Liver (tissue), 9 donors: Measurements from ENCODE around the gene GPX5. TPM values are rescaled to one million over a fixed set of nuclear protein-coding genes. Genes with fewer than 3 reads are reported as not detected.

ENCODE experiments used
- DNase-seq: peaks from one replicate; pipeline ENCODE4 v3.0.0-alpha.2; 2017; ENCODE audit warnings: low spot score
- H3K27ac ChIP-seq, 2 donors: one replicate each; pipeline ENCODE4 v1.7.0; 2013; ENCODE audit warnings: inconsistent platforms in 2 of 2, low read length in 2 of 2, control low read depth in 1 of 2, low read depth in 1 of 2, mild to moderate bottlenecking in 1 of 2
- H3K27me3 ChIP-seq, 4 donors: one replicate each; pipeline versions ENCODE4 v1.6.1 to v1.7.0; 2013; ENCODE audit warnings: low read length in 3 of 4, inconsistent platforms in 1 of 4, mild to moderate bottlenecking in 1 of 4, moderate library complexity in 1 of 4; ENCODE audit not compliant: control insufficient read depth in 4 of 4, insufficient read depth in 4 of 4
- H3K36me3 ChIP-seq, 4 donors: one replicate each; pipeline versions ENCODE4 v1.6.1 to v1.7.0; 2013; ENCODE audit warnings: low read length in 3 of 4, mild to moderate bottlenecking in 3 of 4, low read depth in 1 of 4, moderate library complexity in 1 of 4; ENCODE audit not compliant: control insufficient read depth in 4 of 4, insufficient read depth in 3 of 4
- H3K4me1 ChIP-seq, 4 donors: one replicate each; pipeline versions ENCODE4 v1.6.1 to v1.7.0; 2013; ENCODE audit warnings: low read length in 3 of 4, mild to moderate bottlenecking in 3 of 4, moderate library complexity in 1 of 4; ENCODE audit not compliant: control insufficient read depth in 4 of 4, insufficient read depth in 4 of 4
- H3K4me3 ChIP-seq, 3 donors: one replicate each; pipeline versions ENCODE4 v1.6.1 to v1.7.0; 2013; ENCODE audit warnings: low read length in 3 of 3, control low read depth in 1 of 3, low read depth in 1 of 3, mild to moderate bottlenecking in 1 of 3
- H3K9ac ChIP-seq, 2 donors: one replicate each; pipeline ENCODE4 v1.7.0; 2013; ENCODE audit warnings: low read length in 2 of 2, mild to moderate bottlenecking in 2 of 2, moderate library complexity in 2 of 2, control low read depth in 1 of 2, low read depth in 1 of 2
- H3K9me3 ChIP-seq, 4 donors: one replicate each; pipeline versions ENCODE4 v1.6.1 to v1.7.0; 2013; ENCODE audit warnings: low read length in 3 of 4; ENCODE audit not compliant: control insufficient read depth in 4 of 4
- EGR1 ChIP-seq, 2 donors: IDR thresholded peaks; 2 replicates each; pipeline ENCODE4 v1.6.1; 2016 to 2018; ENCODE audit warnings: antibody characterized with exemption in 2 of 2, low read depth in 2 of 2
- FOXA1 ChIP-seq: IDR thresholded peaks from 2 replicates; pipeline ENCODE4 v1.6.1; 2016; ENCODE audit warnings: antibody characterized with exemption
- FOXA2 ChIP-seq: IDR thresholded peaks from 2 replicates; pipeline ENCODE4 v1.6.1; 2016; ENCODE audit warnings: antibody characterized with exemption
- GABPA ChIP-seq, 2 donors: IDR thresholded peaks in 1 of 2; conservative IDR thresholded peaks in 1 of 2; 2 replicates each; pipeline ENCODE4 v1.6.1; 2016; ENCODE audit warnings: antibody characterized with exemption in 2 of 2, mild to moderate bottlenecking in 1 of 2, moderate library complexity in 1 of 2
- HNF4A ChIP-seq, 2 donors: conservative IDR thresholded peaks; 2 replicates each; pipeline ENCODE4 v1.6.1; 2016; ENCODE audit warnings: antibody characterized with exemption in 2 of 2, mild to moderate bottlenecking in 2 of 2
- HNF4G ChIP-seq: IDR thresholded peaks from 2 replicates; pipeline ENCODE4 v1.6.1; 2016; ENCODE audit warnings: antibody characterized with exemption
- JUND ChIP-seq, 2 donors: IDR thresholded peaks; 2 replicates each; pipeline ENCODE4 v1.6.1; 2016; ENCODE audit warnings: antibody characterized with exemption in 2 of 2
- NR2F2 ChIP-seq: IDR thresholded peaks from 2 replicates; pipeline ENCODE4 v1.6.1; 2016; ENCODE audit warnings: antibody characterized with exemption
- RAD21 ChIP-seq, 2 donors: IDR thresholded peaks; 2 replicates each; pipeline ENCODE4 v1.6.1; 2016; ENCODE audit warnings: antibody characterized with exemption in 2 of 2, mild to moderate bottlenecking in 2 of 2
- RXRA ChIP-seq, 2 donors: IDR thresholded peaks; 2 replicates each; pipeline ENCODE4 v1.6.1; 2017 to 2018; ENCODE audit warnings: antibody characterized with exemption in 2 of 2, mild to moderate bottlenecking in 1 of 2
- SP1 ChIP-seq: IDR thresholded peaks from 2 replicates; pipeline ENCODE4 v1.6.1; 2018; ENCODE audit warnings: antibody characterized with exemption, mild to moderate bottlenecking
- TAF1 ChIP-seq: conservative IDR thresholded peaks from 2 replicates; pipeline ENCODE4 v1.6.1; 2016; ENCODE audit warnings: antibody characterized with exemption, mild to moderate bottlenecking
- YY1 ChIP-seq: IDR thresholded peaks from 2 replicates; pipeline ENCODE4 v1.6.1; 2016; ENCODE audit warnings: antibody characterized with exemption, mild to moderate bottlenecking
- WGBS: extraction: QIAGEN DNeasy Blood & Tissue Kit; methylation state at CpG from one replicate; pipeline ENCODE4 v1.1.7; 2013; 5-methylcytosine and 5-hydroxymethylcytosine counted together
- polyA plus RNA-seq, 2 donors: library from polyadenylated mRNA; stranded (reverse) in 1 of 2; unstranded in 1 of 2; fragments of 200-250 nt in 1 of 2; fragments of >200 nt in 1 of 2; fragmentation: Nextera tagmentation in 1 of 2; extraction: Ambion mirVana in 1 of 2; gene quantifications; one replicate each; pipeline versions ENCODE4 v1.2.1 to v1.2.3, GENCODE V29; 2013 to 2015
- total RNA-seq, 2 donors: library from RNA; depleted of rRNA; stranded (reverse); fragments of >200 nt; gene quantifications; one replicate each; pipeline ENCODE4 v1.2.3, GENCODE V29; 2014
- TF ChIP-seq, protein P1 (sequence below): fragments of 150-350 bp; IDR thresholded peaks from 2 replicates; pipeline ENCODE4 v1.5.1; 2017; ENCODE audit warnings: improper control_type of control experiment, low read depth, low read length; ENCODE audit not compliant: missing input control
- TF ChIP-seq, protein P2 (sequence below): IDR thresholded peaks from 2 replicates; pipeline ENCODE4 v1.6.1; 2016; ENCODE audit warnings: antibody characterized with exemption
- TF ChIP-seq, protein P3 (sequence below): IDR thresholded peaks from 2 replicates; pipeline ENCODE4 v1.6.1; 2016; ENCODE audit warnings: antibody characterized with exemption
- TF ChIP-seq, protein P4 (sequence below): IDR thresholded peaks from 2 replicates; pipeline ENCODE4 v1.6.1; 2016; ENCODE audit warnings: antibody characterized with exemption
- TF ChIP-seq, protein P5 (sequence below): IDR thresholded peaks from 2 replicates; pipeline ENCODE4 v1.6.1; 2016; ENCODE audit warnings: antibody characterized with exemption, mild to moderate bottlenecking
- donor health status: healthy.
- donor health status: healthy.
- donor health status: healthy.
- donor health status: healthy.
- donor health status: healthy.

Gene GPX5
- total and polyA plus RNA-seq, 4 donors, result not detected

DNA sequence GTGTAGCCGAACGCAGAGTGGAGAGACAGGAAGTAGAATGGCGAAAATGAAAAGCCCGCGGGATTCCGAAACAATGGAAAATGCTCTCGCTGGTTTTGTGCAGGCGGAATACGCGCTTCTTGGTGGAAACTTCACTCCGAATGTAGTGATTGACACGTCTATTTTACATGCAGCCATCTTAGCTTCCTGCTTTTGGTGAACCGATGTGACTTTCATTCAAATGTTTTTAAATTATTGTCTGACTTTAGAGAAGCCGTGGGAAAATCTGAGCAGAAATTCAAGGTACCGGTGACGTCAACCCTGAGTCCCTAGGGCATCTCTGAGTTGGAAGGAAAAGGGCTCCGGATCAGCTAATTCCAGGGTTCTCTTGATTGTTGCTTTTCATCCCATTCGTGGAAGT lies 11.4 kb downstream of the GPX5 start:
- H3K4me3 ChIP-seq, result no peak overlapping the region
- DNase-seq, result no peak
- TF ChIP-seq YY1 (no peak), RXRA (IDR thresholded peaks at IDR 0.05) (no peak), HNF4A (conservative IDR thresholded peaks at IDR 0.05) (no peak), HNF4G (no peak), SP1 (no peak), EGR1 (IDR thresholded peaks at IDR 0.05; ENCODE audit: low read depth in 2 of 2) (no peak), NR2F2 (no peak), GABPA (IDR thresholded peaks at IDR 0.05 in 1 of 2, conservative IDR thresholded peaks at IDR 0.05 in 1 of 2) (no peak), TAF1 (no peak), JUND (IDR thresholded peaks at IDR 0.05) (no peak), RAD21 (IDR thresholded peaks at IDR 0.05) (no peak), FOXA1 (no peak), FOXA2 (no peak)
- TF ChIP-seq, protein P1, sequence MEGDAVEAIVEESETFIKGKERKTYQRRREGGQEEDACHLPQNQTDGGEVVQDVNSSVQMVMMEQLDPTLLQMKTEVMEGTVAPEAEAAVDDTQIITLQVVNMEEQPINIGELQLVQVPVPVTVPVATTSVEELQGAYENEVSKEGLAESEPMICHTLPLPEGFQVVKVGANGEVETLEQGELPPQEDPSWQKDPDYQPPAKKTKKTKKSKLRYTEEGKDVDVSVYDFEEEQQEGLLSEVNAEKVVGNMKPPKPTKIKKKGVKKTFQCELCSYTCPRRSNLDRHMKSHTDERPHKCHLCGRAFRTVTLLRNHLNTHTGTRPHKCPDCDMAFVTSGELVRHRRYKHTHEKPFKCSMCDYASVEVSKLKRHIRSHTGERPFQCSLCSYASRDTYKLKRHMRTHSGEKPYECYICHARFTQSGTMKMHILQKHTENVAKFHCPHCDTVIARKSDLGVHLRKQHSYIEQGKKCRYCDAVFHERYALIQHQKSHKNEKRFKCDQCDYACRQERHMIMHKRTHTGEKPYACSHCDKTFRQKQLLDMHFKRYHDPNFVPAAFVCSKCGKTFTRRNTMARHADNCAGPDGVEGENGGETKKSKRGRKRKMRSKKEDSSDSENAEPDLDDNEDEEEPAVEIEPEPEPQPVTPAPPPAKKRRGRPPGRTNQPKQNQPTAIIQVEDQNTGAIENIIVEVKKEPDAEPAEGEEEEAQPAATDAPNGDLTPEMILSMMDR, result no peak
- TF ChIP-seq, protein P2, sequence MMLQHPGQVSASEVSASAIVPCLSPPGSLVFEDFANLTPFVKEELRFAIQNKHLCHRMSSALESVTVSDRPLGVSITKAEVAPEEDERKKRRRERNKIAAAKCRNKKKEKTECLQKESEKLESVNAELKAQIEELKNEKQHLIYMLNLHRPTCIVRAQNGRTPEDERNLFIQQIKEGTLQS, result no peak
- TF ChIP-seq, protein P3, sequence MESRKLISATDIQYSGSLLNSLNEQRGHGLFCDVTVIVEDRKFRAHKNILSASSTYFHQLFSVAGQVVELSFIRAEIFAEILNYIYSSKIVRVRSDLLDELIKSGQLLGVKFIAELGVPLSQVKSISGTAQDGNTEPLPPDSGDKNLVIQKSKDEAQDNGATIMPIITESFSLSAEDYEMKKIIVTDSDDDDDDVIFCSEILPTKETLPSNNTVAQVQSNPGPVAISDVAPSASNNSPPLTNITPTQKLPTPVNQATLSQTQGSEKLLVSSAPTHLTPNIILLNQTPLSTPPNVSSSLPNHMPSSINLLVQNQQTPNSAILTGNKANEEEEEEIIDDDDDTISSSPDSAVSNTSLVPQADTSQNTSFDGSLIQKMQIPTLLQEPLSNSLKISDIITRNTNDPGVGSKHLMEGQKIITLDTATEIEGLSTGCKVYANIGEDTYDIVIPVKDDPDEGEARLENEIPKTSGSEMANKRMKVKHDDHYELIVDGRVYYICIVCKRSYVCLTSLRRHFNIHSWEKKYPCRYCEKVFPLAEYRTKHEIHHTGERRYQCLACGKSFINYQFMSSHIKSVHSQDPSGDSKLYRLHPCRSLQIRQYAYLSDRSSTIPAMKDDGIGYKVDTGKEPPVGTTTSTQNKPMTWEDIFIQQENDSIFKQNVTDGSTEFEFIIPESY, result no peak
- TF ChIP-seq, protein P4, sequence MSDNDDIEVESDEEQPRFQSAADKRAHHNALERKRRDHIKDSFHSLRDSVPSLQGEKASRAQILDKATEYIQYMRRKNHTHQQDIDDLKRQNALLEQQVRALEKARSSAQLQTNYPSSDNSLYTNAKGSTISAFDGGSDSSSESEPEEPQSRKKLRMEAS, result no peak
- TF ChIP-seq, protein P5, sequence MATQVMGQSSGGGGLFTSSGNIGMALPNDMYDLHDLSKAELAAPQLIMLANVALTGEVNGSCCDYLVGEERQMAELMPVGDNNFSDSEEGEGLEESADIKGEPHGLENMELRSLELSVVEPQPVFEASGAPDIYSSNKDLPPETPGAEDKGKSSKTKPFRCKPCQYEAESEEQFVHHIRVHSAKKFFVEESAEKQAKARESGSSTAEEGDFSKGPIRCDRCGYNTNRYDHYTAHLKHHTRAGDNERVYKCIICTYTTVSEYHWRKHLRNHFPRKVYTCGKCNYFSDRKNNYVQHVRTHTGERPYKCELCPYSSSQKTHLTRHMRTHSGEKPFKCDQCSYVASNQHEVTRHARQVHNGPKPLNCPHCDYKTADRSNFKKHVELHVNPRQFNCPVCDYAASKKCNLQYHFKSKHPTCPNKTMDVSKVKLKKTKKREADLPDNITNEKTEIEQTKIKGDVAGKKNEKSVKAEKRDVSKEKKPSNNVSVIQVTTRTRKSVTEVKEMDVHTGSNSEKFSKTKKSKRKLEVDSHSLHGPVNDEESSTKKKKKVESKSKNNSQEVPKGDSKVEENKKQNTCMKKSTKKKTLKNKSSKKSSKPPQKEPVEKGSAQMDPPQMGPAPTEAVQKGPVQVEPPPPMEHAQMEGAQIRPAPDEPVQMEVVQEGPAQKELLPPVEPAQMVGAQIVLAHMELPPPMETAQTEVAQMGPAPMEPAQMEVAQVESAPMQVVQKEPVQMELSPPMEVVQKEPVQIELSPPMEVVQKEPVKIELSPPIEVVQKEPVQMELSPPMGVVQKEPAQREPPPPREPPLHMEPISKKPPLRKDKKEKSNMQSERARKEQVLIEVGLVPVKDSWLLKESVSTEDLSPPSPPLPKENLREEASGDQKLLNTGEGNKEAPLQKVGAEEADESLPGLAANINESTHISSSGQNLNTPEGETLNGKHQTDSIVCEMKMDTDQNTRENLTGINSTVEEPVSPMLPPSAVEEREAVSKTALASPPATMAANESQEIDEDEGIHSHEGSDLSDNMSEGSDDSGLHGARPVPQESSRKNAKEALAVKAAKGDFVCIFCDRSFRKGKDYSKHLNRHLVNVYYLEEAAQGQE, result no peak
- WGBS, result 31% methylated on average over 18 of the region's 18 CpGs
- H3K36me3 ChIP-seq, result no peaks in the 10 kb centered on the region
- H3K9ac ChIP-seq, result no peak overlapping the region
- peaks cover 0 to 2% (median 0%) of the 10 kb centered on the region in 4 donors for H3K9me3 ChIP-seq
- no peaks in the 10 kb centered on the region for H3K27me3 ChIP-seq
- no peaks in the 10 kb centered on the region for H3K4me1 ChIP-seq
- no peak overlapping the region for H3K27ac ChIP-seq
